ENCODE measurements around the gene RAPGEF2.
A peak's percentile ranks its signal among the peaks of the same experiment; 100 is the strongest.
"Not testable (repeated sequence)": the region's sequence is repeated elsewhere in the genome, so short reads cannot be mapped to it uniquely, and the experiment has no call there.

The RAPGEF2 gene

DNA sequence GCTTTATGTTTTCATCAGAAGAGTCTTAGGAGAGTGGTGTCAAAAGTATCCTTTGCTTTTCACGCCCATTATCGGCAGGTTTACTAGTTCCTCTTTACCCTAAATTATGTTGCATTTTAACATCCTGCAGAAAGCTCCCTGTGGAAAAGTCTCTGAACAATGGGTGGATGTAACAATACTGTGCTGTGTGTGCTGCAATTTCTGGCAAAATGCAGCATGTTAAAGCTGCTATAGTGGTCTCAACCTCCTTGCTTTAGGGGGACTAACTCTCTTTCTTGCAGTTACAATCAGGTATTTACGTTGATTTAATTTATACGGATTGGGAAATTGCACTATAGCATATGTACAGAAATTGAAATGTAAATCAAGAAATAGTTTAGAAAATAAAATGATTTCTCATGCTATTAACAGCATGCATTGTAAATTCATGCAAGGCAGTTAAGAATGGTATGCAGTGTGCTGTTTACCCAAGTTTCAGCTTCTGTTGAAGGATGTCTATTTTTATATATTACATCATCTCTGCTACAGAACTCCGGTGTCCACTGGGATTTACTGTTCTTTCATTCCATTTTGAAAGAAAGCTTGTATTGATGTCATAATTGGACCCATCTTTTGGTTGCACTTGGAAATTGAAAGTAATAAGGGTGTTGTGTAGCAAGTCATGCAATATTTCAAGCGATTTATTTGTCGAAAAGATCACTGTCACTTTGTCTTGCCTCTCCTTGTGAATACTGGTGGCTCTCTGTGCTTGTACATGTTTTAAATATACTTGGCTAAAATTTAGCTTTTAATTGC is 145.7 kb downstream of the RAPGEF2 start:
- peak; percentile 85 for DNase-seq

DNA sequence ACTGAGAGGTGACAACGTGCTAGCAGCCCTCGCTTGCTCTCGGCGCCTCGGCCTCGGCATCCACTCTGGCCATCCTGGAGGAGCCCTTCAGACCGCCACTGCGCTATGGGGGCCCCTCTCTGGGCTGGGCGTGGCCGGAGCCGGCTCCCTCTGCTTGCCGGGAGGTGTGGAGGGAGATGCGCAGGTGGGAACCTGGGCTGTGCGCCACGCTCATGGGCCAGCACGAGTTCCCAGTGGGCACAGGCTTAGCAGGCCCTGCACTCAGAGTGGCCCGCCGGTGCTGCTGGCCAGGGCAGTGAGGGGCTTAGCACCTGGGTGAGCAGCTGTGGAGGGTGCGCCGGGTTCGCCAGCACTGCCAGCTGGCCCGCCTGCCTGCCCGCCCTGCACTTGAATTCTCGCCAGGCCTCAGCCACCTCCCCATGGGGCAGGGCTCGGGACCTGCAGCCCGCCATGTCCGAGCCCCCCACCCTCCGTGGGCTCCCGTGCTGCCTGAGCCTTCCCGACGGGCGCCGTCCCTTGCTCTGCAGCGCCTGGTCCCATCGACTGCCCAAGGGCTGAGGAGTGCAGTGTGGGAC is 148.0 kb downstream of the RAPGEF2 start:
- DNase-seq: no peak

DNA sequence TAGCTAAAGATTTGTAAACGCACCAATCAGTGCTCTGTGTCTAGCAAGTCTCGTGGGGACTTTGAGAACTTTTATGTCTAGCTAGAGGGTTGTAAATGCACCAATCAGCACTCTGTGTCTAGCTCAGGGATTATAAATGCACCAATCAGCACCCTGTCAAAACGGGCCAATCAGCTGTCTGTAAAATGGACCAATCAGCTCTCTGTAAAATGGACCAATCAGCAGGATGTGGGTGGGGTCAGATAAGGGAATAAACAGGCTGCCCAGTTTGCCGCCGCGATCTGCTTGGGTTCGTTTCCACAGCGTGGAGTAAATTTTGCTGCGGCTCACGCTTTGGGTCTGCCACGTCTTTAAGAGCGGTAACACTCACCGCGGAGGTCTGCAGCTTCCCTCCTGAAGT is 148.7 kb downstream of the RAPGEF2 start:
- not testable (repeated sequence) for DNase-seq

DNA sequence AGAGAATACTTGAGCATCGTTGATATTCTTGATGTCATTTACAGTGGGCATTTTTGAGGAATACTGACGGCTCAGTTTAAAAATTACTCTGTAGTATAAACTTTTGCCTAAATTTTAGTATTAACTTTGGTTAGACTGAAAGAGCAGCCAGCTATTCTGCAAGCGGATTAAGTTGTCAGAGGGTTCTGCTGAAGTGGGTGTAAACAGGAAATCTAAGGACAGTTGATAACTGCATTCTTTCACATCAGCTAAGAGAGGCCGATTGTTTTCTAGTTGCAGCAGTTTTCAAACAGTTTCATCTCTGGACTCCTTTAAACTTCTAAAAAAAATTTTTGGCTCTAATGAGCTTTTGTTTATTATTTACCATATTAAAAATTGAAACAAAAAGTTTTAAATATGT is 149.6 kb downstream of the RAPGEF2 start:
- no peak for DNase-seq

DNA sequence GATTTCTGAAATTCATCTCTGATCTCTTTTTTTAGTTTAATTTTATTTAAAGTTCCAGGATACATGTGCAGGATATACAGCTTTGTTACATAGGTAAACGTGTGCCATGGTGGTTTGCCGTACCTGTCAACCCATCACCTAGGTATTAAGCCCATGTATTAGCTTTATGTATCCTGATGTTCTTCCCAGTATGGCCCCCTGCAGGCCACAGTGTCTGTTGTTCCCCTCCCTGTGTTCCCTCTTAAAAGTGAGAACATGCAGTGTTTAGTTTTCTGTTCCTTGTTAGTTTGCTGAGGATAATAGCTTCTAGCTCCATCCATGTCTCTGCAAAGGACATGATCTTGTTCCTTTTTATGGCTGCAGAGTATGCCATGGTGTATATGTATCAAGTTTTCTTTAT is 153.2 kb downstream of the RAPGEF2 start:
- DNase-seq: no peak

DNA sequence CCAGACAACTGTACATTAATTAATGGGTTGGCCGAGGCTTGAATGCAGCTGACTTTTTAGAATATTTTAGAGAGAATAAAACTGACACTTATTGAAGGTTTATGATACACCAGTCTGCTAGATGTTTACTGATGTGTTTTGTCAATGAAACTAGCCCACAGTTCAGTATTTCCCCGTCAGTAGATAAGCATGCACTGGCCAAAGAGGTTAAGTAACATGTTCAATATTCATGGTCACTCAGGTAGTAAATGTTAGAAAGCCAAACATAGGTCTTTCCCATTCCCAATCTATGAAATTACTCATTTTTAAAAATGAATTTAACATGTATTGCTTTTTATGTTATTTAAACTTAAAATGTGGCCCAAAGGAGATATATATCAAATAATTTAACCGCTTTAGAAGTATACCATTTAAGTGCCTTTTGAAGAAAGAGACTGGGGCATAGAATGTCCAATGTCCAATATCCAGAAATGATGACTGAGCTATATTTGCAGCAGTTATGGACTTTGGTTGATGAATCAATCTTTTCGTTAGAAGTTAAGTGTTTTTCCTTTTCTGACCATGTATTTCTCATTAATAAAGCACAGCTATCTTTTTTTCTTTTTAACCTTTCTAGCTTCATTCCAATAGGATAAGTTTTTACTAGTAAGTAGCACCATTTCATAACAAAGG is 156.1 kb downstream of the RAPGEF2 start:
- no peak for DNase-seq

DNA sequence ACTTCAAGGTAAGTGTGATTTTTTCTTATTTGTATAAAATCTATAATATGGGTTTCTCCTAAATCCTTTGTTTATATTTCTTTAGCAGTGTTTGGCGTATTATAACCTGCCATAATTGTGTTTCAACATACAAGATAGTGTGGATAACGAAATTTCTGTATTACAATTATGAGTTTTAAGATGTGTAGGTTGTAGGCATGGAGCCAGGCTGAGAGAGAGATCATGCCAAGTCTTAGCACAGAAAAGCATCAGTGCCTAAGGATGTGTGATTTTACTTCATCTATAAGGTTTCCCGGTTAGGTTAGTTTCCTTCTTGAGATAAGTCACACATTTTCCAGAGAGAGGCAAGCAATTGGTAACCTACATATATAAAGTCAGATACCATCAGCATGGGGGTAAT is 161.2 kb downstream of the RAPGEF2 start:
- no peak for DNase-seq

DNA sequence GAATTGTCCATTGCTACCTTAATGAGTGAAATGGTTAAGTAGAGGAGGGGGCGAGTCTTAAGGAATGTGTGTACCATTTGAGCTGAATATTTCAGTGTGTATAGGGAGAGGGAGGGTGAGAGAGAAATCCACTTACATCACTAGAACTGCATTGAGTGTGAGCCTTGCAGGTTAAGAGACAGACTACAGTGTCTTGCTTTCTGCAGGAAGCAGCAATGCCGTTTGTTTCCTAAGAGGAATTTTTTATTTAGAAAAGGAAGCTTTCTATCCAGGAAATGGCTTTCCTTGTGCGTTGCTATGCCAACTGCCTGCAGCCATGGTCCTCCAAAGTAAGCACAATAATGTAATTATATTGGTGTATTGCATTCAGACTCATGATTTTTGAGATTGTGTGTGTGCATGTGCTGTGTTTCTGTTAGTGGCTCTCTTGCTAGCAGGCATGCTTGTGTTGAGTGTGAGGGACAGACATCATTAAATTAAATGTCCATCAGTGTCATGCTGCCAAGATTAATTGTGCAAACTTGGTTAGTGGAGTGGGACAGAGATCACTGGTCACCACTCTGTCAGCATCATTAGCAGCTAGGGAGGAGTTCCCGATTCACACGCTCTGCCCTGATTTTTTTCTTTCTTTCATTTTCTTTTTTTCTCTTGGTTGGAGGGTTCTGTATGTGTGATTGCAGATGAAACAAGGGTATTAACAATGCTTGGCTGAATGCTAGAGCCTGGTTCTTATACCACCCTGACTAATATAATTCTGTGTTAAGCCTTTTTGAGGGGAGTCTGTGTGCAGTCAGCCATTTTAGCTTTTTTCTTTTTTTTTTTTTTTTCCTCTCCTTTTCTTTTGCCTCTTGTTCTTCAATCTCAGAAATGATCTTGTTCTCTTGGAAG is 164.3 kb downstream of the RAPGEF2 start:
- no peak for DNase-seq

DNA sequence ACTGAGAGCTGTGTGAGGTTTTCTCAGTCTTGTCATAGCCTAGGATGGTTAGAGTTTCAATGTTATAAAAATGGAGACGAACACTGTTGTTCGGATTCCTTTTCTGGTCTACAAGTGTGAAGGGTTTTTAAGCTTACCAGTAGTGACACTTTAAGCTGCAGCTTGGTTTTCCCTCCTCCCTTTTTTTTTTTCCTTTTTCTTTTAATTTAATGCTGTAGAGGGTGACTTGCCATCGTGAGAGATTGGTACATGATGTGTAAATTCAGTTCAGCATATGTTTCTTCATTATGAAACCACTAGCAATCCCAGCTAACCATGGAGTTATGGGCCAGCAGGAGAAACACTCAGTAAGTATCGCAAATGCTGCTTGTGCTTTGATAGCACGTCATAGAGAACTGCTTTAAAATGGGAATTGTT is 165.0 kb downstream of the RAPGEF2 start:
- no peak for DNase-seq

DNA sequence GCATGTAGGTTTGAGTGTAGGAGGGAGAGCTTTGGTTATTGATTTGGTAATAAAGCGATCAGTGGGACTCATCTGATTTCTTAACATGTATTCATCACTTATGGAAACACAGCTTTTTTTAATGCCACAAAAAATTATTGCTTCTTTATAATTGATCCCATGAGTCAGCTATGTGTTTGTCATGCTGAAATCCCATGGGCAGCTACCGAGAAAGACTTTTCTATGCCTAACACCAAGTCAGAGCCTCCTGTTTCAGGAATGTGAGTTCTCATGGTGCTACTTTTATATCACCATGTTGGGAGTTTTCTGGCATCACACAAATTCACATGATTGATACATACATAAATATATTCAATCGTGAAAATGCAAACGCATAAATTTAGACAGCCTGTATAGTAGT is 165.7 kb downstream of the RAPGEF2 start:
- DNase-seq: no peak

DNA sequence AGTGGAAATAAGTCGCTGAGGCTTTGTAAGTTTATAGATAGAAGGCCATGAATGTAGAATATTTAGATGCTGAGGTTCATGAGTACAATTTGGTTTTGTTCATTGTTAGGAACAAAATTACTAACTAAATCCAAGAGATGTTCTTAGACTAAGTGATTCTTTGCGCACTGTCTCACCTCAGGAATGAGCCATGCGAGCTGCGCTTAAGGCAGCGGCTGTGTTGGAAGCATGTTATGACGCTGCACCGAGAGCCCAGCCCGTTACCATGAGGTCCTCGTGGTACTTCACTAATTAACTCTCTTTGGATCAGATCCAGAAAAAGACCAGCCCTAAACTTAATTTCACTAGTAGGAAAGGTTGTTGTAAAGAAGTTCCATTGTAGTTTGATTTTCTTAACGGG is 166.2 kb downstream of the RAPGEF2 start:
- DNase-seq: no peak

DNA sequence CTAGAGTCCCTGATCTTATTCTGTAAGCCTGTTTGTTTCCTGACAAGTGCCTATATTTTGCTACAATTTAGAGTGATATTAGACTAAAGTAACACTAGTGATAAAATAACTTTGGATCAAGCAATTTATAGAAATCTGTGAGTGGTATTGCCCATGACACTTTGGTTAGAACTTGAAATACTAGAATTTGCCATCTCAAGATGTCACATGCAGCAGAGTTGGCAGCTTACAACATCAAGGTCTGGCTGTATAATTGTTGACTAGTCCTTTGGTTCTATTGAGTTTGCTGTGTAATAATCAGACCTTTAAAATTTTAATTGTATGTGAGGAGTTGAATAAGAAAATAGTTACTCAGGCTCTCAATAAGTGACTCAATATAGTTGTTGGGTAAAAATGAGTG is 167.1 kb downstream of the RAPGEF2 start:
- no peak for DNase-seq

DNA sequence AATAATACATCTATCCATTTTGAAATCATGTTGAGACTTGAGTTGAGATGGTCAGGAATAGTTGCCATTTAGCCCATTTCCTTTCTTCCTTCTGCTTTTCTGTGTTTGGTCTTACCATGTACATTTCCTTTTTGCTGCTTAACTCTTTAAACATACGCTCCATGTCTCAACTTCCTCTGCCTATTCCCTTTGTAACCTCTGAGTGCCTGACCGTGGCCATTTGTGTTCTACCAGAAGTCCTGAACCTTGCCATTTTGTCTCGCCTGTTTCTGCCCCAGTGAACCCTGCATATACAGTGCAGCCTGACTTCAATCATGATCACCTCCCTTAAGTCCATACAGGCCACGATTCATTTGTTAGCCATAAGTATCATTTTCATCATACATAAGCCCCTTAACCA is 169.0 kb downstream of the RAPGEF2 start:
- no peak for DNase-seq

DNA sequence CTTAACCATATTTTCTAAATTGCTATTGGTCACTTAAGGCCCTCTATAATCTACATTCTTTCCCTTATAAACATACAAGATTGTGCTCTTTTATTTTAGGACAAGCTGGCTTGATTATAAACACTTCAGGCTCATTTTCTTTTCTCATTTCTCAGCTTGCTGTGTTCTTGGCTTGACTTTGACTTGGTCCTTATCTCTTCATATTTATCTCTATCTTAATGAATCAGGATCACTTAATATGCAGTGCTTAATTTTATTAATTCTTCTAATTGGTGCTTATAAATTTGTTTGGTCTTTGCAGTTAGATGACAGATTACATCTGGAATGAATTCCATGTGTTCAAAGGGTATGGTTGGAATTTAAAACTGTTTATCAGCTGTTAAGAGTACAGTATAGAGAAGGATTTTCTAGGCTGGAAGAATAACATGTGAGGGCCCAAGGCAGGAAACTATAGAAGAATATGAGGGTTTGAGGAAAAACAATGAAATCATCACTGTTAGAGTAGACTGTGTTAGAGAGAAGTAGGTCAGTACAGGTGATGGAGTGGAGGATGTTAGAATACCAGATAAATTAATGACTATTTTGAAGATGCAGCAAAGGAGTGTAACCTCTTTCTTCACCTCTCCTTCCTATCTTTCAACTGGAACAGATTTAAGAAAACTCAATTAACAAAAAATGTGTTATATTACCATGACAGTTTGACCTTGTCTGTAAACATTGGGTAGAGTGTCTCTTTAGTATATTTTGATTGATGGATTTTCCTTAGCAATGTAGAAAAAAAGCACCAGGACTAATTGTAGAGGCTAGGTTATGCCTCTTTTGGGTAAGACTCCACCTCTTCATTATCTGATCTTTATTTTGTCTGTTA is 169.6 kb downstream of the RAPGEF2 start:
- DNase-seq: peak; percentile 39

DNA sequence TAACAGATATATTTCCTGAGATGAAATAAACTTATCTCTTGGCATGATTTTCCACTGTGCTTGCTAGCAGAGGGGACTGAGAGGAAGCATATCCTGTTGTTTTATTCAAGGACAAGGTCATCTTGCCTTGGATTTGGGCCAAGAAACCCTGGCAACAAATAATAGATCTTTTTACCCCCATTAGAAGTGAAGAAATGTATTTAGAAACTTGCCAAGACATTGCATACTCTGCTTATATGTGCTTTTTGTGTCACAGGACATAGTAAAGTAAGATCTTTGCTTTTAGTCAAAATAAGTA is 170.2 kb downstream of the RAPGEF2 start:
- peak; percentile 51 for DNase-seq

DNA sequence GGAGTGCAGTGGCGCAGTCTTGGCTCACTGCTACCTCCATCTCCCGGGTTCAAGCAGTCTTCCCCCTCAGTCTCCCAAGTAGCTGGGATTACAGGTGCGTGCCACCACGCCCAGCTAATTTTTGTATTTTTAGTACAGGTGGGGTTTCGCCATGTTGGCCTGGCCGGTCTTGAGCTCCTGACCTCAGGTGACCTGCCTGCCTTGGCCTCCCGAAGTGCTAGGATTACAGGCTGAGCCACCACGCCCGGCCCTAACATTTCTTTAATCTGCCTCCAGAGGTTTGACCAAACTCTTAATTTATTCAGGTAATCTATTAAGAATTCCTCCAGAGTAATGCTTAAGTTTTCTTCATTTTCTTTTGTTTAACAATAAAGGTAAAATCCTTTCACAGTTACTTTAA is 171.0 kb downstream of the RAPGEF2 start:
- no peak for DNase-seq

DNA sequence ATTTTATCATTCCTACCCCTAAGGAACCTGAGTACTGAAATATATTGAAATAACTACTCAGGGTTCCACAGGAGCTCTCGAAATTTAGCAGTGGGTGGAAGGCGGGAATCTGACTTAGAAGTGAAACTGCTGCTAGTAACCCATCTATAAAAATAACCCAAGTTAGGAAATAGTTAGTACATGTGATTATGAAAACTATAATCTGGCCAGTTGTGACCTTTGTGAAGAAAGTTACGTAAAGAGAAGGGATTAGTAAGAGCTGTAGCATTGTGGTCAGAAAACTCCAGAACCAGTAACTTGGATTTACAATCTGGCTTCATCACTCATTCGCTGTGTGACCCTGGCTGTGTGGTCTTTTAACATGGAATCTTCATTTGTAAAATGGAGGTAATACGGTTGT is 175.5 kb downstream of the RAPGEF2 start:
- DNase-seq: no peak

DNA sequence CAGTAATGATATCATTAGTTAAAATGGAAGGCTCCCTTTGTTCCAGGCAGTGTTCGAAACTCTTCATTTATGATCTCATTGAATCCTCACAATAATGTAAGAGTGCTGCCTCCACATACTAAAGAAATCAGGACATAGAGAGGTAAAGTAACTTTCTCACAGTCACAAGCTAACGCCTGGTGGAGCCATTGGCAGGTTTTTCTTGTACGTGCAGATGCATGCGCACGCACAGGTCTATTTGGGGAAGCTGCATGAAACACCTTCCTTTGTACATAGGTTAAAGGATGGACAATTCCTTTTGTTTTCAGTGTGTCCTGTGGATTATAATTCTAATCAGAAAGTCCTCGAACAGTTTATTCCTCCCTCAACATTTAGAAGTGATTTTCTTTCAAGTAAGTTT is 176.2 kb downstream of the RAPGEF2 start:
- DNase-seq: no peak

DNA sequence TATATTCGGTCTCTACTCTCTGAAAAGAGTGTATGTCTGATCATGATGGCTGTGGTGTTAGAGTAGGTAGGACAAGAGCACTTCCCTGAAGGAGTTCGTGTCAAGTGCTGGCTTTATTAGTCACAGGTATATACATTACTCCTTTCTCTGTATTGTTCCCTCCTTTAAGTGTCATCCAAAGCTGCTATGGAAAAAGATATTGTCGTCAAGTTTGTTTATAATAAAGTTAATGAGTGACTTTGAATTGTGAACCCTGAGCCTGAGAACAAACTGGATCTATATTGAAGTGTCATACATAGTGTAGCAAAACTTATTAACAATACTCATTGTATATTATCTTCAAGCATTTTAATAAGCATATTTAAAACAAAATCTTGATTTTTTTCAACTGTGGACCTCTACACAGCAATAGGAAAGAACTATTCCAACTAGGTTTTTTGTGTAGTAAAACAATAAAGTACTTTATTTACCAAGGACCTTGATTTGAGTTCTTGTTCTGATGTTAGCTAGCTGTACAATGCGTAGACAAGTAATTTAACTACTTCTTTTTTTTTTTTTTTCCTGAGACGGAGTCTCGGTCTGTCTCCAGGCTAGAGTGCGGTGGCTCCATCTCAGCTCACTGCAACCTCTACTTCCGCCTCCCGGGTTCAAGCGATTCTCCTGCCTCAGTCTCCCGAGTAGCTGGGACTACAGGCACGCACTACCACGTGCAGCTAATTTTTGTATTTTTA is 177.7 kb downstream of the RAPGEF2 start:
- DNase-seq: no peak

DNA sequence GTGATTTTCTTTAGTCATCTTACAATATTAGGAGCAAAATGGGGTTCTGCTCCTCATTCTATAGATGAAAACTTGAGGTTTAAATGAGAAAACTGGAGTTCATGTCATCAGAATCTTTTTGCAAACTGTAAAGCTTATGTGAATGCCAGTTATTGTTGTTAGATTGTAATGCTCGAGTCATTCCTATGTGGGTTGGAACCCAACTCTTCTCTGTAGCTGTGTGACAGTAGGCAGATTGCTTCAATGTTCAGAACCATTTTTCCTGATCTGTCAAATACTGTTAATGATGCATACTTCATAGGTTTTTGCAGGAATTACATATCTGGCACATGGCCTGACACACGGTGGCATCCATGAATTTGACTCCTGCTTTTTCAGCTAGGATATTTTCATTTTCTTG is 178.9 kb downstream of the RAPGEF2 start:
- DNase-seq: peak; percentile 55

DNA sequence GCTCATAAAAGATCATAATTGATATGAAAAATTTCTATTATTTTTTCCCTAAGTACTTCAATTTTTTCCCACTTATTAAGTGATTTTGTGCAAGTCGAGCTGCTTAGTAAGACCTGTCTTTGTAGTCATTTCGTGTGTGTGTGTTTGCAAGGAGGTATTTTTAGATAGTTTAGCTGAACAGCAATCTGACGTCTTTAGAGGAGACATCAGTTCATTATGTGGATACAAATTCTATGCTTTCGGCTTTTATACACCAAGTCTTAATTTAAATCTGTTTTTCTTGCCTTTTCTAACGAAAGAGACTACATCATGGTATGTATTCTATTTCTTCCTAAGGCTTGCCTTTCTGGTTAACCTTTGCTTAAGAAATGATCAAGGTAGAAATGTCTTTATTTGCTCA is 179.4 kb downstream of the RAPGEF2 start:
- no peak for DNase-seq

DNA sequence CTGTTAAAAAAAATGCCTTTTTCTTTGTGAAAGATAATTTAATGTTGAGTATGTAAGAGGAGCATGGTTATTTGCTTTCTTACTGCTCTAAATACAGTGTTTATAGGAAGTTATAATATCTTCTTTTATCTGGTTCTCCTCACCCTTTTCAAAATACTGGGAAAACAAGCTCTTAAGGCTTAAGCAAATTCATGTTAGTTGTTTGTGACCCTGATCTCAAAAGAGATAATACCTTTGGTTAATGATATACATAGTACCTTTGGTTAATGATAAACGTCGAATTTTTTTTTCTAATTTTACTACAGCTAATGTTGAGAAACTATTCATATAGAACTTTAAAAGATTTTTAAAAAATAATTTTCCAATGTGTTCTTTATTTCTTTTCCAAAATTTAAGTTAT is 180.1 kb downstream of the RAPGEF2 start:
- no peak for DNase-seq

Measured in fibroblast of upper back skin (primary cell).